Thyroid gland (tissue), 4 donors: ENCODE data around the gene TNFSF13B.

Experiments used
- POLR2A ChIP-seq, 2 donors: fragments of 450-650 bp; IDR thresholded peaks; one replicate each; pipeline ENCODE4 v1.6.1; 2017; ENCODE audit warnings: antibody characterized with exemption in 2 of 2, mild to moderate bottlenecking in 2 of 2, moderate library complexity in 1 of 2
- TF ChIP-seq, protein P1 (sequence below), 6 experiments: fragments of 200-600 bp in 3 of 6; fragments of 450-650 bp in 3 of 6; sonication (generic) in 3 of 6; IDR thresholded peaks; one replicate each; pipeline ENCODE4 v1.5.1; 2016 to 2019; ENCODE audit warnings: antibody characterized with exemption in 6 of 6, mild to moderate bottlenecking in 2 of 6, inconsistent platforms in 1 of 6, moderate library complexity in 1 of 6

DNA sequence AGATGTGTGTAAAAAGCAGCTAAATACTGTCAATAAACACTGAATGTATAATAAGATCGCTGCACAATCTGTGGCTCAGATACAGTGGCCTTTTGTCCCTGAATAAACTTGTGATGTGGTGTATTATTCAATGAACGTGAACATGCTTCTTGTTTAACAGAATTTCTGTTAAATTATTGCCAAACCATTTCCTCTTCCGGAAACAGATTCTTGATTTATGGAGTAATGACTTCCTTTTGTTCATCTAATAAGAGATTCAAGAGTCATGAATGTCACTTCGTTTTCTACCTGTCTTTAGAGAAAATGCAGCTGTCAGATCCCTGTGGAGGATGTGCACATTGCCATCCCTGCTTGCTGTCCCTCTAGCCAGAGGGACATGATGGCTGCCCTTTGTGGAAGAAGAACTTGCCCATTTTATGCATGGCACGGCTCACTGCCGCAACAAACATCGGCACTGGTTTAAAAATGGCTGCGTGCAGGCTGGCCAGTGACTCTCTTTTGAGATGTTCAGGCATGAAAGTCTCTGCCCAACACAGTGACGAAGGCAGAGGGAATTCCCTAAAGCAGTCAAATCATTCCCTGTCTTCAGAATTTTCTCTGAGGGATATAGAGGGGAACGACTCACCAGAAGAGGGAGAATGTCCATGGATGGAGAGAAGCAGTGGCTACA, 3.1 kb upstream of the TNFSF13B start:
- TF ChIP-seq, protein P1, sequence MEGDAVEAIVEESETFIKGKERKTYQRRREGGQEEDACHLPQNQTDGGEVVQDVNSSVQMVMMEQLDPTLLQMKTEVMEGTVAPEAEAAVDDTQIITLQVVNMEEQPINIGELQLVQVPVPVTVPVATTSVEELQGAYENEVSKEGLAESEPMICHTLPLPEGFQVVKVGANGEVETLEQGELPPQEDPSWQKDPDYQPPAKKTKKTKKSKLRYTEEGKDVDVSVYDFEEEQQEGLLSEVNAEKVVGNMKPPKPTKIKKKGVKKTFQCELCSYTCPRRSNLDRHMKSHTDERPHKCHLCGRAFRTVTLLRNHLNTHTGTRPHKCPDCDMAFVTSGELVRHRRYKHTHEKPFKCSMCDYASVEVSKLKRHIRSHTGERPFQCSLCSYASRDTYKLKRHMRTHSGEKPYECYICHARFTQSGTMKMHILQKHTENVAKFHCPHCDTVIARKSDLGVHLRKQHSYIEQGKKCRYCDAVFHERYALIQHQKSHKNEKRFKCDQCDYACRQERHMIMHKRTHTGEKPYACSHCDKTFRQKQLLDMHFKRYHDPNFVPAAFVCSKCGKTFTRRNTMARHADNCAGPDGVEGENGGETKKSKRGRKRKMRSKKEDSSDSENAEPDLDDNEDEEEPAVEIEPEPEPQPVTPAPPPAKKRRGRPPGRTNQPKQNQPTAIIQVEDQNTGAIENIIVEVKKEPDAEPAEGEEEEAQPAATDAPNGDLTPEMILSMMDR (IDR thresholded peaks at IDR 0.05), result no peak
- TF ChIP-seq POLR2A (IDR thresholded peaks at IDR 0.05), result no peak
